GM18502 (cell line): Measurements from ENCODE around the gene GPAT2.
"Not testable (repeated sequence)": the region's sequence is repeated elsewhere in the genome, so short reads cannot be mapped to it uniquely, and the experiment has no call there.

ENCODE experiments used
- ATAC-seq: cut with Tn5 transposase; IDR thresholded peaks from one replicate; pipeline ENCODE4 v1.9.1; 2021; ENCODE audit warnings: mild to moderate bottlenecking; ENCODE audit not compliant: unreplicated experiment, poor library complexity

Gene GPAT2

GRCh38 chr2:96034792-96035191 is at the start of gene GPAT2:
Gene GPAT2, minus strand, starts transcription at chr2:96034916. Its CDS starts 2,557 bp downstream, at chr2:96032359.
- ATAC-seq = not testable (repeated sequence)

DNA sequence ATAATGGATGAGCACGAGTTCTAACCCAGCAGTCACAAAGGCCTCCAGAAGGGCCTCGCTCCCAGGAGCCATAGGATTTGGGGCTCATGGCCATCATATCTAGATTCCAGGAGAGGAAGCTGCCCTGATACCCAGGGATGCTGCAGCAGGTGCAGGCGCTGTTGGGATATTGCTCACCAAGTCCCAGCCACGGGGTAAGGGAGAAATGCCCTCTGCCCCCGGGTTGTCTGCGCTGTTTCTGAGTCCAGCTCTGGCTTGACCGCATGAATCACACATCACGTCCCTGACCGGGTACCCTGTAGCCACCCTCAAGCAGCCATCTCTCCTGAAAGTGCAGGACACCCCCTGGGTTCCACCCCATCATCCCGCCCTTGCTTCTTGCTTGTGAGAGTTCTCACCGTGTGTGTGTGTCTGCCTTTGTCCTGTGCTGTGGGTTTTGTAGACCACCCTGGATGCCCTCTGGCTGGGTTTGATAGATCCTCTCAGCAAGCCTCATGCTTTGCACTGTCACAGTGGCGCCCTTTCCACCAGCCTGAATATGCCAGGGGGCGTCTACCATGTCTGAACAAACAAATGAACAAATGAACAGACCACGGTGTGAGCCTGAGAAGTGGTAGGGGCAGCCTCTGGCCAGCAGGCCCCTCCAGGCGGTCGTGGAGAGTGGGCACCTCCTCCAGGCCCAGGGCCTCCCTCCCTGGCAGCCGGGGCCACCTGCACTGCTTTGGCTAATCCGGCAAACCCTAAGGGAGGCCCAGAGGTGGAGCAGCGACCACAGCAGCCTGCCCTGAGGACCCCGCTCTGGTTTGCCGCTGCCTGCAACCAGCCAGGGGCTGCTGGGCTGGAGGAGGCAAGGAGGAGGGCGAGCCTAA is 49.5 kb upstream of the GPAT2 start:
- no peak for ATAC-seq

DNA sequence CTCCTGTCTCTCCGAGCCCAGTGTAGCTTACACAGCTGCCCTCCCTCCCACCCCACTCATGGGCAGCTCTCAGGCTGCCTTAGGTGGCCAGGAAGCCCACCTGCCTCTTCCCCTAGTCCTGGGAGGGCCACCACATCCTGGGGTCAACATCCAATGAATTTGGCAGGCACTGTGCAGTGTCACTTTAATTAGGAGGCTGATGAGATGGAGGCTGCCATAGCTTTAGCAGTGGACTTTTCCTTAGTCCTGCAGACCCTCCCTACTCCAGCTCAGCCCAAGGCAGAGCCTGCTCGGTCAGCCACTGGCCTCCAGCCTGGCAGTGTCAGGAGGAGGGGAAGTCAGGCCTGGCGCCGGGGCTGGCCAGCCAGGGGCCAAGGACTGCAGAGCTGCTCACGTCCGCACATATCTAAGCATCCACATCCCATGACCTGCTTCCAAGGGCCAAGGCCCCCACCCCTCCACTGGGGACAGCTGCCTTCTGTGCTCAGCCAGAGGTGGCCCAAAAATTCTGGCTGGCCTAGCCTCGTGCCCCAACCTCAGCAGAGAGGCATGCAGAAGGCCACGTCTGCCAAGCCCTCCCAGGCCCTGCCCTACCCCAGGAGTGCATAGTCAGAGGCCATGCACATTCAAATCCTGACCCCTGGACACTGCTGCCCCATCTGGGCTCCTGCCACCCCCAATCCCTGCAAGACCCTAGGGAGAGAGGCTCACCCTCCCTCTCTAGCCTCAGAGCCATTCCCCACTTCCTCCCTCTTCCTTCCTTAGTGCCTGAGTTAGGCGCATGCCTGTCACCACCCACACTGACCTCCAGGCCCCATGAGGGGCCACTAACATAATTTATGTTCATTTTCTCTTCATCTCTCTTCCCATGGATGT is 48.6 kb upstream of the GPAT2 start:
- ATAC-seq = no peak

DNA sequence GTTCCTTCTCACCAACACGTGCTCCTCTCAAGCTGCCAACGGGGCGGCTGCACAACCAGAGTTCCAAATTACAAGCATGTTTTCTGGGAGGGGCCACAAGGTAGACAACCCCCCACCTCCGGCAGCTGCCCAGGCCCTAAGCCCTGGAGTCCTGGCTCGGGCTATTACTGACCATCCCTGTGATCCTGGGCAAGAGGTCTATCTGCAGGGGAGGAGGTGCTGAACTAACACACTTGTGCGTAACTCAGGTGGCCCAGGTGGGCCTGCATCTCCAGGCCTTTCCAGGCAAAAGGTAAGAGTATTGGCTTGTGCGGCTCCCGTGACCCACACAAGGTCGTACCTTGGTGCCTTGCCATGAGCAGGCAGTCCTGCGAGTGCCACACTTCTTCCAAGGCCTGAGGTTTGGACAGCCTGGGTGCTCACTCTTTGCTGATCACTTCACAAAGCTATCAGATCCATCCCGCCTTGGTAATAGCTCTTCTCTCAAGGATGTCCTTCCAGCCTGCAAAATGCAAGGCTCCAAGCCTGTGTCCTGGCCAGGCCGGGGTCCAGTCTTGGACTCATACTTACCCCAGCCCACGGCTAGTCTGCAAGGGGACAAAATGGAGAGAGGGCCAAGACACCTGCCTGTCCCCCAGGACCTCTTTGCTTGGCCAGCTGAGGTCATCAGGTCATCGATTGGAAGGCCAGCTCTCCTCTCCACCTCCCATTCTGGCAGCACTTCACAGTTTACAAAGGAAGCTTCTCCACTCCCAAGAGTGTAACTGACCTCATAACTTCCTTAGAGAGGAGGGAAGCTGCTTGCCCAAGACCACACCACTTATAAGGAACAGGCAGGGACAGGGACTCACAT is 47.7 kb upstream of the GPAT2 start:
- no peak for ATAC-seq

- ATAC-seq = no peak
Observed at GRCh38 chr2:96081042-96081441, 46.3 kb upstream of the GPAT2 start.

GRCh38 chr2:96075199-96075771 is 40.6 kb upstream of the GPAT2 start:
- no peak for ATAC-seq

- ATAC-seq = no peak
Observed at GRCh38 chr2:96074156-96074555, 39.4 kb upstream of the GPAT2 start.

DNA sequence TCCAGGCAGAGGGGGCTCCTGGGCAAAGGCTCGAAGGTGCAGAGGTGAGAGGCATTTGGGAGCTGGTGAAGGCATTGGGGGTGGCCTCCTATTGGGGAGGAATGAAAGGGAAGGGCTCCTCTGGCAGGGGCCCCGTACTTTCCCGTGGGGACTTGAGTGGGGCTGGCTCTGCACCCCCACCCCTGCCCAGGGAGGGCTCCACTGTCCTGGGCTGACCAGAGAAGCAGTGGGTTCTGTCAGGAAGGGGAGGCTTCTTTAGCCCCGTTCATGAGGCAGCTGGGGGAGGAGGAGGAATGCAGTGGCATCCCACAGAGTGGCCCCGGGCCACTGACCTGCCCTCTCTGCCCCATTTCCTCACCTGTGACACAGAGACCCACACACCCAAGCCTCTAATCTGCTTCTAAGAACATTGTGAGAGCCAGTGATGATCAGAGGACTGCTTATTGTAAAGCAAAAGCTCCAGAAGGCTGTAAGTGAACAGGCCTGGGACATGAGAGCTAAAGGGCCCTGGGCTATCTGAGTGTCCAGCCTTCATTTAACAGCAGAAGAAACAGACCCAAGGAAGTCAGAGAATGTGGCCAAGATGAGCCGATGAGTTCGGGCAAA is 38.6 kb upstream of the GPAT2 start:
- no peak for ATAC-seq

DNA sequence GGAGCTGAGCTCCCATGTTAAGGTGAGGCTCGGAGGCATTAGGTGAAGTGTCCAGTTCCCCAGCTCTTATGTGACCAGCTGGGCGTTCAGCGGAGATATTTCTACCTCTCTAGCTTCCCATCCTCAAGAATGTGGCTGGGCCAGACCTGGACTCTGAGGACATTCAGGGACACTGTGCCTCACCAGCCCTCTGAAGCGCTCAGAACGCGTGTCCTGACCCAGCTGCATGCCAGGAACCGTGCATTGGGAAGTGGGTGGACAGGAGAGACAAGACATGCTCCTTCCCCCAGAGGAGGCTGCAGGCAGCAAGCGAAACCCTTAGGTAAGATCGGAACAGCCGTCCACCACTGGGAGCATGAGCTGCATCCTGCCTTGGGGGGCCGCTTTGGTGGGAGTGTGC is 38.0 kb upstream of the GPAT2 start:
- no peak for ATAC-seq

DNA sequence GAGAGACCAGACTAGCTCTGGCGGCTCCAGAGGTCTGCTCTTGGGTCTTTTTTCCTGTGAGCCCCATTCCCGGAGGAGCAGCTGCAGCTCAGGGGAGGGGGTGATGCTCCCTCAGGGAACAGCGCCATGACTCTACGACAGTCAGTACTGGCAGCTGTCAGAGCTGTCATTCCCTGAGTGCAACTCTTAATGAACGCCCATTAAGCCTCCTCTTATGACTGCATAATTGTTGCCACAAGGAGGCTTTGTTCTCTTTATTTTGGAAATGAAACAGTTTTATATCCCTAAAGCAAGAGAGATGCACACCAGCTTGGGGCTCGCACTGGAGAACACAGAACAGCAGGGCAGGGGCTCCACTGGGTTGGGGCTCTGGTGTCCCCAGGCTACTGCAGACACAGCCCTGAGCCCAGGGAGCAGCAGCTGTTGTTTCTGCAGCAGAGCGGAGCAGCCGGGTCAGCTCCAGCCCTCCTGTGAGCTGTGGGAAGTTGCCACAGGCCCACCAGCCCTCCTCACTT is 37.3 kb upstream of the GPAT2 start:
- not testable (repeated sequence) for ATAC-seq

- ATAC-seq = not testable (repeated sequence)
Observed at GRCh38 chr2:96071087-96071976, 36.6 kb upstream of the GPAT2 start.

- ATAC-seq = not testable (repeated sequence)
Observed at GRCh38 chr2:96070351-96070750, 35.6 kb upstream of the GPAT2 start.

DNA sequence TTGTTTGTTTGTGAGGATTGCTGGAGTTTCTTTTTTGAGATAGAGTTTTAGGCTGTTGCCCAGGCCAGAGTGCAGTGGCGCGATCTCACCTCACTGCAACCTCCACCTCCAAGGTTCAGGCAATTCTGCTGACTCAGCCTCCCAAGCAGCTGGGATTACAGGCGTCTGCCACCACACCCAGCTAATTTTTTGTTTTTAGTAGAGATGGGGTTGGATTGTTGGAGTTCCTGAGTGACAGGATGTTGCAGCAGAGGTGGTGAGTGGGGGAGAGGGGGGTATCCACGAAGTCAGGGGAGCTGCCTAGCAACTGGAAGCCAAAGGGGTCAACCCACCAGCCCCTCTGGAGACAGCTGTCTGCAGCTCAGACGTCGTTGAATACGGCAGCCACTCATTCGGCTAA is 35.2 kb upstream of the GPAT2 start:
- not testable (repeated sequence) for ATAC-seq

DNA sequence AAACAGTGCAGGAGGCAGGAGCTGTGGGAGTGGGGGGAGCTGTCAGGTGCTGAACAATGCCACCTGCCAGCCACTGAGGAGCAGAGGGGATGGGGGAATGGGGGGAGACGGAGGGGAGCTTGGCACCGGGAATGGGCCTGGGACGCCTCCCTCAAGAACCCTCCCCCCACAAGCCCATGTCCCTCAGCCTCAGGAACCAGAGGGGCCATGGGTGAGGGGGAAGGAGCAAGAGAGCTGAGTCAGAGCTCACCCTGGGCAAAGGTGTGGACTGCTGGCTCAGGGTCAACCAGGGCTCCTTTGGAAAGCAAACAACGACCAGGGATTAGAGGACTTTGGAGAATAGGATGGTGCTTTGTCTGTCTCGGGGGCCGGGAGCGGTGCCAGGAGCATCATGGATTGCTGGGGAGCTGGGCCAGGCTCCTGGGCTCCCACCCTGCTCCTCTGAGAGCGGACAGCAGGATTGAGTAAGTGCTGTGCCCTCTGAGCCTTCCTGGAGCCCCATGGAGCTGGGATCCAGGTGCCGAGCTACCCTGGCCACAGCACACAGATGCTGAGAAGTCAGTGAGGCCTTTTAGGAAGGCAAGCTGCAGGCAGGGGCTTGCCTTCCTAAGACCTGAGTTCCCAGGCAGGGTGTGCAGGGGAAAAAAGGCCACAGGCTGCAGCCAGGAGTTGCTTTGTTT is 33.3 kb upstream of the GPAT2 start:
- not testable (repeated sequence) for ATAC-seq

DNA sequence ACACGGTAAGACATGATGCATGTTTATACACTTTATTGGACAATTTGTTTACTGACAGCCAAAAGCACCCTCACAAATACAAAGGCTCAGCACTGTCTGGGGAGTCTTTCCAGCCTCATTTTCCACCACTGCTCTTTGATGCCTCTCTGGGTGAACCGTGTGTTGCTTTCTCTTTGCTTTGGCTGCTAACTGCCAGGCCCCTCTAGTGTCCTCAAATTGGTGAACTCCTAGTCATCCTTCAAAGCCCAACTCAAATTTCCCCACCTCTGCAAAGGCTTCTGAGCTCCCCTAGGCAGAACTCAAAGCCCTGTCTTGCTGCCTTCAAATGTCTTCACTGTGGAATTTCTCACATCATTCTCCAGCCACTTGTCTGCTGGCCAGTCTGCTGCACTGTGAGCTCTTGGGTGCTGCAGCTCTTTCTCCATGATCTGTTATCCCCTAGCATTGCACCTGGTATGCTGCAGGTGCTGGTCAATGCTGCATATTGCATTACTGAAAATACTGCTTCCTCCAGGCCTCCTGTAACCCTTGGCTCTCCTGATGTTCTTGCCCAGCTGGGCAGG is 32.5 kb upstream of the GPAT2 start:
- not testable (repeated sequence) for ATAC-seq

DNA sequence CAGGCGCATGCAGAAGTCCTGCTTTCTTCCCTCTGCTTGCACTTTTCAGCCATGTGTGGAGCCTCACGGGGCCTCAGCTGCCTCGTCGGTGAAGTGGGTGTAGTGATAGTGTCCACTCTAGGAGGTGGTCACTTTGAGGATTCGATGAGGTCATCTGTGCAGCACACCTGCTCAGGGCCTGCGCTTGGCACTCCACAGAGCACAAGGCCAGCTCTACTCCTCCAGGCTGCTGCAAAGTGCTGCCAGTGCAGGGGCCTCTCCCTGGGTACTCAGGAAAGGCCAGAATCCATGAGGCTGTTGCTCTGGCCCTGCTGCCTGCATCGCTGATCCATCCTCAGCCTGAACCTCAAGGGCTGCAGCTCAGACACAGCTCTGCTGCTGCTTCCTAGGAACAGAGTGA is 31.8 kb upstream of the GPAT2 start:
- not testable (repeated sequence) for ATAC-seq

DNA sequence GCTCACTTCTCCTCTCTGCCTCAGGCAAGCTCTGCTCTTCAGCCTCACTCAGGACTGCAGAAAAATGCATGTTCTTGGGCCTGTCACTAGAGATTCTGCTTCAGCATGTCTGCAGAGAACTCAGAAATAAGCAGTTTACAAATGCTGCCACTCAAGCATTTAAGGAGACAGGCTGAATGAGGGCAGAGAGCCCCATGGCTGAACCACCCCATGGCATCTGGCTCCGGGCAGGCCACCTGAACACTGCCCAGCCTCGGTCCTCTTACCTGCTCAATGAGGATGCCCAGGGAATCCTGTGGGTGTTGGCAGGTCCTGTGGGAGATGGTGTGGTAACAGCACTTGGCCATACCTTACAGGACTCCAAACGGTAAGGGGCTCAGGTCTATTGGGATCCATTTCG is 31.2 kb upstream of the GPAT2 start:
- not testable (repeated sequence) for ATAC-seq
